PC-3 (cell line): ENCODE data around the gene CD81.

Experiments
- CTCF ChIP-seq: fragments of 300-600 bp; sonication (generic); conservative IDR thresholded peaks from 2 replicates; pipeline ENCODE4 v1.5.1; 2017; ENCODE audit warnings: antibody characterized with exemption, low read depth, mild to moderate bottlenecking, low read length
- EZH2 ChIP-seq: fragments of 300-600 bp; sonication (generic); IDR thresholded peaks from one replicate; pipeline ENCODE4 v1.6.1; 2017; ENCODE audit warnings: antibody characterized with exemption, mild to moderate bottlenecking, low read length; ENCODE audit not compliant: unreplicated experiment
- EZH2phosphoT487 ChIP-seq: fragments of 300-600 bp; sonication (generic); IDR thresholded peaks from 2 replicates; pipeline ENCODE4 v1.6.1; 2018; ENCODE audit warnings: mild to moderate bottlenecking, antibody characterized with exemption, low read length, borderline replicate concordance

GRCh38 chr11:2346586-2347307, 30.4 kb upstream of the CD81 start:
- TF ChIP-seq CTCF: no peak
- no peak for TF ChIP-seq EZH2
- no peak for TF ChIP-seq EZH2phosphoT487
